Measurements from ENCODE around the gene TMEM272. TPM values are rescaled to one million over a fixed set of nuclear protein-coding genes. Genes with fewer than 3 reads are reported as not detected.

Gene TMEM272
- polyA plus RNA-seq, 1 donor (not counting 4 experiments of a cell fraction or from before 2014, with no cell fraction given) = not detected

- no peaks in the 10 kb centered on the region for H3K27me3 ChIP-seq (ENCODE audit: control insufficient read depth, extremely low read depth, insufficient read depth, low read length)
- DNase-seq (ENCODE audit: low read depth, low spot score) (no peak), FAIRE-seq (no peak)
- TF ChIP-seq EZH2 (IDR thresholded peaks at IDR 0.05; ENCODE audit: low read length) = no peak
- TF ChIP-seq, protein P1, sequence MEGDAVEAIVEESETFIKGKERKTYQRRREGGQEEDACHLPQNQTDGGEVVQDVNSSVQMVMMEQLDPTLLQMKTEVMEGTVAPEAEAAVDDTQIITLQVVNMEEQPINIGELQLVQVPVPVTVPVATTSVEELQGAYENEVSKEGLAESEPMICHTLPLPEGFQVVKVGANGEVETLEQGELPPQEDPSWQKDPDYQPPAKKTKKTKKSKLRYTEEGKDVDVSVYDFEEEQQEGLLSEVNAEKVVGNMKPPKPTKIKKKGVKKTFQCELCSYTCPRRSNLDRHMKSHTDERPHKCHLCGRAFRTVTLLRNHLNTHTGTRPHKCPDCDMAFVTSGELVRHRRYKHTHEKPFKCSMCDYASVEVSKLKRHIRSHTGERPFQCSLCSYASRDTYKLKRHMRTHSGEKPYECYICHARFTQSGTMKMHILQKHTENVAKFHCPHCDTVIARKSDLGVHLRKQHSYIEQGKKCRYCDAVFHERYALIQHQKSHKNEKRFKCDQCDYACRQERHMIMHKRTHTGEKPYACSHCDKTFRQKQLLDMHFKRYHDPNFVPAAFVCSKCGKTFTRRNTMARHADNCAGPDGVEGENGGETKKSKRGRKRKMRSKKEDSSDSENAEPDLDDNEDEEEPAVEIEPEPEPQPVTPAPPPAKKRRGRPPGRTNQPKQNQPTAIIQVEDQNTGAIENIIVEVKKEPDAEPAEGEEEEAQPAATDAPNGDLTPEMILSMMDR (optimal IDR thresholded peaks at IDR 0.05 in 1 of 3, IDR thresholded peaks at IDR 0.05 in 1 of 3, conservative IDR thresholded peaks at IDR 0.05 in 1 of 3; ENCODE audit: extremely low read depth in 1 of 3, insufficient read depth in 2 of 3, low read length in 3 of 3) = no peak
- H3K9me3 ChIP-seq (ENCODE audit: control insufficient read depth, low read depth, low read length) = no peaks in the 10 kb centered on the region
- H4K20me1 ChIP-seq (ENCODE audit: control insufficient read depth, extremely low read depth, insufficient read depth, low read length) = no peaks in the 10 kb centered on the region
- dilution Hi-C loops (cut with MboI; ENCODE audit: extremely low pct_ligation_motif_present, low sequenced_read_pairs) = no loop called here
- H3K27ac ChIP-seq (ENCODE audit: control insufficient read depth, insufficient read depth, low read length) = no peak overlapping the region
- no peak overlapping the region for H3K9ac ChIP-seq (ENCODE audit: control insufficient read depth, extremely low read depth, insufficient read depth, low read length)
- no peaks in the 10 kb centered on the region for H3K9me1 ChIP-seq (ENCODE audit: control insufficient read depth, extremely low read depth, insufficient read depth, low read length)
- no peak overlapping the region for H3K4me2 ChIP-seq (ENCODE audit: control insufficient read depth, extremely low read depth, insufficient read depth, low read depth, low read length)
- H3K4me3 ChIP-seq (ENCODE audit: control insufficient read depth in 2 of 3, extremely low read depth in 1 of 3, insufficient read depth in 2 of 3, low read depth in 1 of 3, low read length in 3 of 3) = no peak overlapping the region
- H3K4me1 ChIP-seq (ENCODE audit: control insufficient read depth, extremely low read depth, insufficient read depth, low read length) = peaks cover 25% of the 10 kb centered on the region
- H3K36me3 ChIP-seq (ENCODE audit: control insufficient read depth in 2 of 2, extremely low read depth in 1 of 2, insufficient read depth in 2 of 2, low read length in 2 of 2) = no peaks in the 10 kb centered on the region
- H2AFZ ChIP-seq (ENCODE audit: control insufficient read depth, low read length) = no peak overlapping the region
- no peaks in the 10 kb centered on the region for H3K79me2 ChIP-seq (ENCODE audit: control insufficient read depth, insufficient read depth, low read length)
Observed at GRCh38 chr13:51801631-51802099, 43.3 kb downstream of the TMEM272 start.

DNA sequence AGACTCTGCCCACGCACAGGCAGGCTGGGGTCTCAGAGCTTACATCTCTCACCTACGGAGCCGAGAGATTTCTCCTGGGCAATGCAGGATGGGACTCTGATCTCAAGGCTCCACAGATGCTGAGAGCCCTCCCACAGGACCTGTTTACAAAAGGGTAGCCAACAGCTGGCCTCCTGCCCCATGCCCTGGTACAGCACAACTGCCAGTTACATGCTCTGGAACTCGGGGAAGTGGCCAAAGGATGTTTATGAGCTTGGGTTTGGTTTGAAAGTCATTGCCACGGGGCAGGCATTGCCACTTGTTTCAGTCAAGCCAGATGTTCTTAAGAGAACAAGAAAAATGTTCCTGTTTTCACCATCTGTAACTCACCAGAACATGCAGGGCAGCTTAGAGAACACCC lies 44.5 kb downstream of the TMEM272 start:
- TF ChIP-seq, protein P1 (optimal IDR thresholded peaks at IDR 0.05 in 1 of 3, IDR thresholded peaks at IDR 0.05 in 1 of 3, conservative IDR thresholded peaks at IDR 0.05 in 1 of 3; ENCODE audit: extremely low read depth in 1 of 3, insufficient read depth in 2 of 3, low read length in 3 of 3) = no peak
- H3K27me3 ChIP-seq (ENCODE audit: control insufficient read depth, extremely low read depth, insufficient read depth, low read length) = no peaks in the 10 kb centered on the region
- no peak overlapping the region for H3K9ac ChIP-seq (ENCODE audit: control insufficient read depth, extremely low read depth, insufficient read depth, low read length)
- H3K9me1 ChIP-seq (ENCODE audit: control insufficient read depth, extremely low read depth, insufficient read depth, low read length) = no peaks in the 10 kb centered on the region
- DNase-seq (ENCODE audit: low read depth, low spot score) (no peak), FAIRE-seq (no peak)
- no peak overlapping the region for H2AFZ ChIP-seq (ENCODE audit: control insufficient read depth, low read length)
- dilution Hi-C loops (cut with MboI; ENCODE audit: extremely low pct_ligation_motif_present, low sequenced_read_pairs) = no loop called here
- no peak overlapping the region for H3K4me2 ChIP-seq (ENCODE audit: control insufficient read depth, extremely low read depth, insufficient read depth, low read depth, low read length)
- no peaks in the 10 kb centered on the region for H3K36me3 ChIP-seq (ENCODE audit: control insufficient read depth in 2 of 2, extremely low read depth in 1 of 2, insufficient read depth in 2 of 2, low read length in 2 of 2)
- no peaks in the 10 kb centered on the region for H3K79me2 ChIP-seq (ENCODE audit: control insufficient read depth, insufficient read depth, low read length)
- no peaks in the 10 kb centered on the region for H3K9me3 ChIP-seq (ENCODE audit: control insufficient read depth, low read depth, low read length)
- peaks cover 25% of the 10 kb centered on the region for H3K4me1 ChIP-seq (ENCODE audit: control insufficient read depth, extremely low read depth, insufficient read depth, low read length)
- H4K20me1 ChIP-seq (ENCODE audit: control insufficient read depth, extremely low read depth, insufficient read depth, low read length) = no peaks in the 10 kb centered on the region
- H3K27ac ChIP-seq (ENCODE audit: control insufficient read depth, insufficient read depth, low read length) = no peak overlapping the region
- no peak overlapping the region for H3K4me3 ChIP-seq (ENCODE audit: control insufficient read depth in 2 of 3, extremely low read depth in 1 of 3, insufficient read depth in 2 of 3, low read depth in 1 of 3, low read length in 3 of 3)
